Uterine smooth muscle cell (primary cell): ENCODE results near the gene H2BK1. TPM values are rescaled to one million over a fixed set of nuclear protein-coding genes. Genes with fewer than 3 reads are reported as not detected.

ENCODE experiments used
- total RNA-seq: library from RNA; depleted of rRNA; stranded (reverse); fragments of >200 nt; gene quantifications from 2 replicates; pipeline ENCODE4 v1.2.3, GENCODE V29; 2014

The H2BK1 gene
- total RNA-seq: not detected in 2 replicates

DNA sequence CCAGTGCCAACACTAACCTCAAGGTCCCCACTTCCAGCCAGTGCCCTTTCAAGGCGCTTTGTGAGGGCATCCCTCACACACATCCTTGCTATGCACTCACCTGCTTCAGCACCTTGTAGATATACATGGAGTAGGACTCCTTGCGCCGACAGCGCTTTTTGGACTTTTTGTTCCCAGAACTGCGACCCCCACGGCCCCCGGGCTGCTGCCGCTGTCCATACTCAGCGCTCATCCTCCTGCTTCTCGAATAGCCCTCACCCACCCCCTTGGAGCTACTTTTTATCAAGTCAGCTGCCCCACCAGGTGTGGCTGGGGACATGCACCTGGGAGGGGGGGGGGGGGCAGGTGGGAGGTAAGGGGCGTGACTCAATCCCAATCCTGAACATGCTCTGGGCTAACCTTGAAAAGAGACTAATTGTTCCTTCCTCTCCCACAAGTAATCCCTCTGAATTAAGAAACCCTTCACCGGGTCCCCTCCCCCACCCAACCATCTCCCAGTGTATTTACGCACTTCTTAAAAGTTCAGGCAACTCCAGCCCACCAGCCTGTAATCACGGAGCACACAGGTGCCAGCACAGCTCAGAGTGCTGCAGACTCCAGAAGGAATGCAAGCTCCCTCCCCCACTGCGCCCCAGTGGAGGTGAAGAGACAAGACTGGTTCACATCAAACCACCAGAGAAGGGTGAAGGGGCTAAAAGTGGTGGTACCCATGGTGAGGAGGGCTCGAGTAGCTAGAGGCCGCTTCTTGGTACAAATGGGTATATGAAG is at the start of gene H2BK1:
Gene H2BK1 (minus strand): TSS at position 402 of the 768 bp plus-strand sequence. CDS start 170 bp downstream, at position 232.

DNA sequence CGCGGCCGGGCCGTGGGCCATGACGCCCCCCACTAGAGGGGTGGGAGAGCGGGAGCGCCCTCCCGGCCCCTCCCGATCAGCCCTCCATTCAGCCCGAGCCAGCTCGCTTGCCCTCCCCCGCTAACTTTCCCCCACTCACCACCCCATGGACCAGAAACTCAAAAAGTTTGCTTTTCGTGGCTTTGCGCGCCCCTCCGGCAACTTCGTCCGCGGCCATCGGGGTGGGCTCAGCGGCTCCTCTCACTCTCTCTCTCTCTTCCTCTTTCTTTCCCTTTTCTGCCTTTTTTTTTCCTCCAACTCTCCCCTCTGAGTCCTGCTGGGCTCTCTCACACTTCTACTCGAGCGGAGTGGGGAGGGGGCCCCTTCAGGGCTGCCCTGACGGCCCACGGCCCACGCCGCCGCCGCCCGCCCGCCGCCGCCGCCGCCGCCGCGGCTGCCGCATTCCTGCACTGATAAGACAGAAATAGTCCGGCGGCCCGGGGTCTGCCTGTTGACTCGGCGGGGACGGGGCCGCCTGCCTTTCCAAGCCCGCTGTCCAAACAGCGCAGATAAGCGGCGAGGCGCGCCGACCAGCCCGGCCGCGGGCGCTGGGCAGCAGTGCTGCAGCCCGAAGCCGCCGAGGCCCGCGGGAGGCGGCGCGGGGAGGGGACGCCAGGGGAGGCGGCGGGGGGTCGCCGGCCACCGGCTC is 38.2 kb upstream of the H2BK1 start, which contains the start of gene SMARCD3:
Gene SMARCD3 (minus strand): TSS at position 349 of the 688 bp plus-strand sequence. CDS start 132 bp downstream, at position 217.

GRCh38 chr7:151232091-151232916 is 22.0 kb upstream of the H2BK1 start, which contains the start of gene CHPF2:
CHPF2 (plus strand) TSS chr7:151232483; CDS start chr7:151234012, 1,529 bp downstream.

GRCh38 chr7:151226875-151227782 is 16.8 kb upstream of the H2BK1 start, which contains the start of gene ABCF2:
ABCF2 (minus strand) TSS chr7:151227205; CDS start chr7:151226458, 747 bp downstream.

GRCh38 chr7:151186640-151187408 is 23.5 kb downstream of the H2BK1 start, which contains the start of gene ASB10:
ASB10 (minus strand) TSS chr7:151187250; CDS start chr7:151187130, 120 bp downstream.

GRCh38 chr7:151167197-151167961 is 42.9 kb downstream of the H2BK1 start, which contains the start of gene GBX1:
GBX1 (minus strand) TSS chr7:151167694; CDS start chr7:151167548, 146 bp downstream.

Other genes starting within 250 kb of the H2BK1 start
- 4.4 and 5.2 TPM in 2 replicates for gene KCNH2, start 232.2 kb downstream of the H2BK1 start, total RNA-seq
- 3.3 and 3.7 TPM in 2 replicates for gene NOS3, start 219.5 kb downstream of the H2BK1 start, total RNA-seq
- gene ATG9B, start 186.0 kb downstream of the H2BK1 start, total RNA-seq: 0.11 and 0.12 TPM in 2 replicates
- gene ABCB8, start 182.0 kb downstream of the H2BK1 start, total RNA-seq: 43.1 and 50.1 TPM in 2 replicates
- under 0.01 and 0.75 TPM in 2 replicates for gene ASIC3, start 162.0 kb downstream of the H2BK1 start, total RNA-seq
- 17.7 and 21.6 TPM in 2 replicates for gene CDK5, start 152.6 kb downstream of the H2BK1 start, total RNA-seq
- 74.8 and 89.6 TPM in 2 replicates for gene SLC4A2, start 150.9 kb downstream of the H2BK1 start, total RNA-seq
- gene FASTK, start 129.7 kb downstream of the H2BK1 start, total RNA-seq: 78.5 and 88.9 TPM in 2 replicates
- 20.6 and 23.4 TPM in 2 replicates for gene TMUB1, start 127.0 kb downstream of the H2BK1 start, total RNA-seq
- 41.9 and 48.9 TPM in 2 replicates for gene AGAP3, start 124.0 kb downstream of the H2BK1 start, total RNA-seq
- not detected in 2 replicates for gene GBX1, start 42.8 kb downstream of the H2BK1 start, total RNA-seq
- not detected in 2 replicates for gene ASB10, start 23.2 kb downstream of the H2BK1 start, total RNA-seq
- gene ABCF2, start 16.7 kb upstream of the H2BK1 start, total RNA-seq: 57.7 and 84.9 TPM in 2 replicates
- gene CHPF2, start 22.0 kb upstream of the H2BK1 start, total RNA-seq: 60.8 and 86.1 TPM in 2 replicates
- gene SMARCD3, start 38.2 kb upstream of the H2BK1 start, total RNA-seq: 25.6 and 35.7 TPM in 2 replicates
- 48.4 and 51.2 TPM in 2 replicates for gene NUB1, start 131.3 kb upstream of the H2BK1 start, total RNA-seq
- gene WDR86, start 199.6 kb upstream of the H2BK1 start, total RNA-seq: 0.22 TPM in 1 of 2 replicates, not detected in the other
- 0.25 TPM in 1 of 2 replicates, not detected in the other for gene CRYGN, start 229.7 kb upstream of the H2BK1 start, total RNA-seq